SK-N-SH (cell line): ENCODE results near the gene MVB12B. TPM values are rescaled to one million over a fixed set of nuclear protein-coding genes. Genes with fewer than 3 reads are reported as not detected.

ENCODE experiments used
- CTCF ChIA-PET: fragments of 300-600, 350-600 bp; formaldehyde crosslinking; extraction: SDS; loops from one replicate; lab custom pipeline; 2021; lab: Yijun Ruan, JAX
- POLR2A ChIA-PET: fragments of 350-600 bp; sonication (Branson Sonifier 250); formaldehyde crosslinking; extraction: SDS; loops from one replicate; lab custom pipeline; 2020; ENCODE audit warnings: antibody characterized with exemption, inconsistent platforms; lab: Yijun Ruan, JAX
- DNase-seq: peaks from one replicate; pipeline ENCODE4 v3.0.0; 2012
- H2AFZ ChIP-seq: fragments of 200-600 bp; sonication (generic); 2 replicates; pipeline ENCODE4 v1.8.1; 2016; ENCODE audit warnings: antibody characterized with exemption, mild to moderate bottlenecking, low read depth
- H3F3A ChIP-seq: fragments of 200-600 bp; sonication (generic); replicated peaks from 2 replicates; pipeline ENCODE3; 2016; ENCODE audit warnings: antibody characterized with exemption, mild to moderate bottlenecking; ENCODE audit not compliant: insufficient read depth
- H3K27ac ChIP-seq, 2 experiments: fragments of 200-500 bp in 1 of 2; fragments of 200-600 bp in 1 of 2; sonication (Bioruptor generic) in 1 of 2; sonication (generic), shearing (Covaris generic) in 1 of 2; 2 replicates each; pipeline versions ENCODE4 v1.5.1 to v1.6.1; 2014 to 2016; ENCODE audit warnings: low read depth in 2 of 2, inconsistent platforms in 1 of 2, low read length in 1 of 2, mild to moderate bottlenecking in 1 of 2, mixed read lengths in 1 of 2
- H3K27me3 ChIP-seq: fragments of 200-600 bp; sonication (generic), shearing (Covaris generic); 2 replicates; pipeline ENCODE4 v1.6.1; 2016; ENCODE audit warnings: mixed run types; ENCODE audit not compliant: insufficient read depth
- H3K36me3 ChIP-seq, 2 experiments: fragments of 200-500 bp in 1 of 2; fragments of 200-600 bp in 1 of 2; sonication (Bioruptor generic) in 1 of 2; sonication (generic) in 1 of 2; replicated peaks in 1 of 2; 2 replicates each; pipeline versions ENCODE3 to v1.5.1; 2014 to 2016; ENCODE audit warnings: low read length in 1 of 2, mild to moderate bottlenecking in 1 of 2; ENCODE audit not compliant: insufficient read depth in 2 of 2, control insufficient read depth in 1 of 2
- H3K4me1 ChIP-seq, 2 experiments: fragments of 200-500 bp in 1 of 2; fragments of 200-600 bp in 1 of 2; sonication (Bioruptor generic) in 1 of 2; sonication (generic), shearing (Covaris generic) in 1 of 2; 2 replicates each; pipeline versions ENCODE4 v1.5.1 to v1.6.1; 2014 to 2016; ENCODE audit warnings: low read depth in 1 of 2, low read length in 1 of 2, mixed run types in 1 of 2; ENCODE audit not compliant: insufficient read depth in 2 of 2, control insufficient read depth in 1 of 2
- H3K4me2 ChIP-seq: fragments of 200-600 bp; sonication (generic), shearing (Covaris generic); 2 replicates; pipeline ENCODE4 v1.6.1; 2017; ENCODE audit warnings: mixed run types
- H3K4me3 ChIP-seq, 2 experiments: fragments of 200-500 bp in 1 of 2; fragments of 200-600 bp in 1 of 2; sonication (Bioruptor generic) in 1 of 2; sonication (generic), shearing (Covaris generic) in 1 of 2; 2 replicates each; pipeline versions ENCODE4 v1.5.1 to v1.8.1; 2014 to 2016; ENCODE audit warnings: low read depth in 2 of 2, inconsistent platforms in 1 of 2, low read length in 1 of 2, mild to moderate bottlenecking in 1 of 2, mixed read lengths in 1 of 2, moderate library complexity in 1 of 2
- H3K79me2 ChIP-seq: fragments of 200-600 bp; sonication (generic); 2 replicates; pipeline ENCODE4 v1.8.1; 2017; ENCODE audit warnings: mild to moderate bottlenecking; ENCODE audit not compliant: insufficient read depth
- H3K9ac ChIP-seq: fragments of 200-600 bp; sonication (generic); 2 replicates; pipeline ENCODE4 v1.6.1; 2017; ENCODE audit warnings: mixed run types
- H3K9me2 ChIP-seq: fragments of 200-600 bp; sonication (generic); 2 replicates; pipeline ENCODE4 v1.6.1; 2017; ENCODE audit warnings: mixed run types
- H3K9me3 ChIP-seq: fragments of 200-600 bp; sonication (generic); 2 replicates; pipeline ENCODE4 v1.6.1; 2017; ENCODE audit warnings: mixed run types, mild to moderate bottlenecking, moderate library complexity
- H4K20me1 ChIP-seq: fragments of 200-600 bp; sonication (generic); 2 replicates; pipeline ENCODE4 v1.6.1; 2017; ENCODE audit warnings: mild to moderate bottlenecking, mixed run types; ENCODE audit not compliant: insufficient read depth
- FOSL2 ChIP-seq: IDR thresholded peaks from 2 replicates; pipeline ENCODE4 v1.4.0; 2012; ENCODE audit warnings: low read depth, mild to moderate bottlenecking, moderate library complexity, borderline replicate concordance
- FOXM1 ChIP-seq: IDR thresholded peaks from 2 replicates; pipeline ENCODE4 v1.4.0; 2012; ENCODE audit warnings: low read depth, mild to moderate bottlenecking
- GABPA ChIP-seq: IDR thresholded peaks from 2 replicates; pipeline ENCODE4 v1.4.0; 2012; ENCODE audit warnings: low read depth, mild to moderate bottlenecking
- MEF2A ChIP-seq: IDR thresholded peaks from 2 replicates; pipeline ENCODE4 v1.4.0; 2012; ENCODE audit warnings: low read depth, borderline replicate concordance
- MXI1 ChIP-seq: IDR thresholded peaks from 2 replicates; pipeline ENCODE4 v1.6.1; 2012; ENCODE audit warnings: mild to moderate bottlenecking, low read depth, low read length, improper control_type of control experiment
- RAD21 ChIP-seq: IDR thresholded peaks from 2 replicates; pipeline ENCODE4 v1.6.1; 2012; ENCODE audit warnings: mild to moderate bottlenecking, low read length
- RCOR1 ChIP-seq: fragments of 150-350 bp; IDR thresholded peaks from 2 replicates; pipeline ENCODE4 v1.6.1; 2017; ENCODE audit warnings: antibody characterized with exemption, low read length
- RXRA ChIP-seq: IDR thresholded peaks from 2 replicates; pipeline ENCODE4 v1.4.0; 2012; ENCODE audit warnings: low read depth, mild to moderate bottlenecking, borderline replicate concordance
- SIN3A ChIP-seq: IDR thresholded peaks from 2 replicates; pipeline ENCODE4 v1.6.1; 2012; ENCODE audit warnings: low read depth, mild to moderate bottlenecking, low read length, moderate library complexity, borderline replicate concordance
- SMC3 ChIP-seq: IDR thresholded peaks from 2 replicates; pipeline ENCODE4 v1.6.1; 2012; ENCODE audit warnings: low read depth, low read length, improper control_type of control experiment
- TAF1 ChIP-seq: IDR thresholded peaks from 2 replicates; pipeline ENCODE4 v1.6.1; 2012; ENCODE audit warnings: low read depth, mild to moderate bottlenecking, low read length, moderate library complexity, borderline replicate concordance
- TCF12 ChIP-seq: IDR thresholded peaks from 2 replicates; pipeline ENCODE4 v1.4.0; 2012
- YY1 ChIP-seq: IDR thresholded peaks from 2 replicates; pipeline ENCODE4 v1.4.0; 2012; ENCODE audit warnings: low read depth, mild to moderate bottlenecking
- WGBS: methylation state at CpG from one replicate; pipeline ENCODE4 v1.1.6; 2017; ENCODE audit warnings: low lambda C conversion rate; 5-methylcytosine and 5-hydroxymethylcytosine counted together
- polyA plus RNA-seq, 3 experiments: library from polyadenylated mRNA; depleted of rRNA; stranded (reverse); fragments of >200 nt; gene quantifications; 2 replicates each; pipeline ENCODE4 v1.2.3, GENCODE V29; 2012
- TF ChIP-seq, protein P1 (sequence below): fragments of 150-350 bp; IDR thresholded peaks from 2 replicates; pipeline ENCODE4 v1.6.1; 2016; ENCODE audit warnings: mild to moderate bottlenecking, low read depth, low read length
- TF ChIP-seq, protein P2 (sequence below): IDR thresholded peaks from 2 replicates; pipeline ENCODE4 v1.4.0; 2012; ENCODE audit warnings: low read depth

MVB12B gene
- polyA plus RNA-seq, 1 of the 3 experiments (the other 2 are of a cell fraction), result 5.1 TPM

- Histone ChIP-seq H2AFZ (no peak overlapping the region), H3K36me3 (no peaks in the 10 kb centered on the region), H3K27ac (no peak overlapping the region)
- DNase-seq, result no peak
- no peak for TF ChIP-seq RCOR1
- TF ChIP-seq, all 33 proteins: peak for 0
- H3K9me2 ChIP-seq, result no peaks in the 10 kb centered on the region
- ChIA-PET POLR2A (no interaction called here), CTCF (interaction anchor here (1.0 kb wide), 1 partner anchor 87 kb away, joined by 5 read pairs; no protein-coding TSS in a partner anchor)
- H3K27me3 ChIP-seq, result no peaks in the 10 kb centered on the region
- H4K20me1 ChIP-seq, result no peaks in the 10 kb centered on the region
- no peak overlapping the region for H3K9ac ChIP-seq
- H3K79me2 ChIP-seq, result no peaks in the 10 kb centered on the region
- no peaks in the 10 kb centered on the region for H3K4me1 ChIP-seq
- no peaks in the 10 kb centered on the region for H3F3A ChIP-seq
- WGBS, result 100% methylated on average over 6 of the region's 6 CpGs
- H3K4me2 ChIP-seq, result no peak overlapping the region
- no peak overlapping the region for H3K4me3 ChIP-seq
- H3K9me3 ChIP-seq, result no peaks in the 10 kb centered on the region
Observed at GRCh38 chr9:126485662-126486061, 159.0 kb downstream of the MVB12B start.

DNA sequence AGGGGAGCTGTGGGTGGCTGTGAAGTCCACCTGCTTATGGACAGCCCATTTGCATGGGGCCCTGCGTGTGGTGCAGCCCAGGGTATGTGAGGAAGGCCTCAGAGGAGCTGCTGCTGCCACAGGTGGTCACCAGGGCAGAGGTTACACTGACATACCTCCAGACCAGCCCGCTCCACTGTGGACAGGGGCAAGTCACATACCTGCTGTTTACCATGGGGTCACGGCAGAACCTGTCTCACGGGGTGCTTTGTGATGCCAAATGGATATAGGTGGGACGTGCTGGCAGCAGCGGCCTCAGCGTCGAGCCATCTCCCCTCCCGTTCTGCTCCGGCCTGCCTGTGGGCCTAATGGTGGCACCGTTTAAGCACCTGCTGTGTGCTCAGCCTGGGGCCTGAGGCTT is 159.6 kb downstream of the MVB12B start:
- Histone ChIP-seq H3K27ac (no peak overlapping the region), H3F3A (no peaks in the 10 kb centered on the region), H3K4me2 (no peak overlapping the region), H3K4me3 (no peak overlapping the region), H3K27me3 (no peaks in the 10 kb centered on the region), H4K20me1 (no peaks in the 10 kb centered on the region), H3K9me2 (no peaks in the 10 kb centered on the region), H3K4me1 (no peaks in the 10 kb centered on the region), H3K9me3 (no peaks in the 10 kb centered on the region), H3K9ac (no peak overlapping the region), H3K79me2 (no peaks in the 10 kb centered on the region), H3K36me3 (no peaks in the 10 kb centered on the region), H2AFZ (no peak overlapping the region)
- TF ChIP-seq YY1 (no peak), SMC3 (no peak), FOSL2 (no peak), RXRA (no peak), TCF12 (no peak), MEF2A (no peak), GABPA (no peak), FOXM1 (no peak), RAD21 (no peak), TAF1 (no peak), SIN3A (no peak), MXI1 (no peak)
- TF ChIP-seq, protein P1, sequence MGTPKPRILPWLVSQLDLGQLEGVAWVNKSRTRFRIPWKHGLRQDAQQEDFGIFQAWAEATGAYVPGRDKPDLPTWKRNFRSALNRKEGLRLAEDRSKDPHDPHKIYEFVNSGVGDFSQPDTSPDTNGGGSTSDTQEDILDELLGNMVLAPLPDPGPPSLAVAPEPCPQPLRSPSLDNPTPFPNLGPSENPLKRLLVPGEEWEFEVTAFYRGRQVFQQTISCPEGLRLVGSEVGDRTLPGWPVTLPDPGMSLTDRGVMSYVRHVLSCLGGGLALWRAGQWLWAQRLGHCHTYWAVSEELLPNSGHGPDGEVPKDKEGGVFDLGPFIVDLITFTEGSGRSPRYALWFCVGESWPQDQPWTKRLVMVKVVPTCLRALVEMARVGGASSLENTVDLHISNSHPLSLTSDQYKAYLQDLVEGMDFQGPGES, result no peak
- TF ChIP-seq, protein P2, sequence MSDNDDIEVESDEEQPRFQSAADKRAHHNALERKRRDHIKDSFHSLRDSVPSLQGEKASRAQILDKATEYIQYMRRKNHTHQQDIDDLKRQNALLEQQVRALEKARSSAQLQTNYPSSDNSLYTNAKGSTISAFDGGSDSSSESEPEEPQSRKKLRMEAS, result no peak
- CTCF ChIA-PET, result no interaction called here
- no peak for DNase-seq
- POLR2A ChIA-PET, result no interaction called here
- WGBS, result 95% methylated on average over 8 of the region's 11 CpGs
